Measurements from ENCODE around the gene ASTN2.
"Not testable (repeated sequence)": the region's sequence is repeated elsewhere in the genome, so short reads cannot be mapped to it uniquely, and the experiment has no call there.

The ASTN2 gene

GRCh38 chr9:116870566-116870965 lies 544.3 kb downstream of the ASTN2 start:
- Mint-ChIP-seq H3K27ac (no peak overlapping the region), H3K9me3 (peaks cover 5% of the 10 kb centered on the region), H3K36me3 (no peaks in the 10 kb centered on the region), H3K27me3 (no peaks in the 10 kb centered on the region), H3K4me3 (no peak overlapping the region), H3K4me1 (no peaks in the 10 kb centered on the region)
- ATAC-seq (ENCODE audit: low read depth) (no peak), DNase-seq (ENCODE audit: low spot score in 2 of 2) (no peak)

- no peaks in the 10 kb centered on the region for H3K36me3 Mint-ChIP-seq
- H3K4me3 Mint-ChIP-seq, result no peak overlapping the region
- no peaks in the 10 kb centered on the region for H3K4me1 Mint-ChIP-seq
- peaks cover 5% of the 10 kb centered on the region for H3K9me3 Mint-ChIP-seq
- no peak for DNase-seq (ENCODE audit: low spot score in 2 of 2)
- no peaks in the 10 kb centered on the region for H3K27me3 Mint-ChIP-seq
- no peak overlapping the region for H3K27ac Mint-ChIP-seq
- ATAC-seq (ENCODE audit: low read depth), result no peak
These were observed 546.7 kb downstream of the ASTN2 start for GRCh38 chr9:116868201-116868600.

- Mint-ChIP-seq H3K27me3 (peaks cover 2% of the 10 kb centered on the region), H3K36me3 (no peaks in the 10 kb centered on the region), H3K27ac (no peak overlapping the region), H3K4me1 (no peaks in the 10 kb centered on the region), H3K9me3 (peaks cover under 1% of the 10 kb centered on the region), H3K4me3 (no peak overlapping the region)
- no peak for ATAC-seq (ENCODE audit: low read depth)
- DNase-seq (ENCODE audit: low spot score in 2 of 2), result no peak
These were observed 553.5 kb downstream of the ASTN2 start for GRCh38 chr9:116861321-116861720.

GRCh38 chr9:116860509-116861120 lies 554.2 kb downstream of the ASTN2 start:
- Mint-ChIP-seq H3K4me3 (no peak overlapping the region), H3K36me3 (no peaks in the 10 kb centered on the region), H3K27me3 (peaks cover 2% of the 10 kb centered on the region), H3K27ac (no peak overlapping the region), H3K4me1 (no peaks in the 10 kb centered on the region), H3K9me3 (no peaks in the 10 kb centered on the region)
- ATAC-seq (ENCODE audit: low read depth), result no peak
- DNase-seq (ENCODE audit: low spot score in 2 of 2), result peak in 1 of 2 donors; percentile 10

GRCh38 chr9:116859763-116860162 lies 555.1 kb downstream of the ASTN2 start:
- no peak for ATAC-seq (ENCODE audit: low read depth)
- DNase-seq (ENCODE audit: low spot score in 2 of 2), result no peak
- Mint-ChIP-seq H3K9me3 (no peaks in the 10 kb centered on the region), H3K27ac (no peak overlapping the region), H3K36me3 (no peaks in the 10 kb centered on the region), H3K4me3 (no peak overlapping the region), H3K4me1 (no peaks in the 10 kb centered on the region), H3K27me3 (peaks cover 2% of the 10 kb centered on the region)

- no peak for ATAC-seq (ENCODE audit: low read depth)
- H3K27ac Mint-ChIP-seq, result no peak overlapping the region
- no peaks in the 10 kb centered on the region for H3K9me3 Mint-ChIP-seq
- no peak overlapping the region for H3K4me3 Mint-ChIP-seq
- no peak for DNase-seq (ENCODE audit: low spot score in 2 of 2)
- H3K4me1 Mint-ChIP-seq, result no peaks in the 10 kb centered on the region
- no peaks in the 10 kb centered on the region for H3K36me3 Mint-ChIP-seq
- H3K27me3 Mint-ChIP-seq, result peaks cover 2% of the 10 kb centered on the region
These were observed 557.5 kb downstream of the ASTN2 start for GRCh38 chr9:116857321-116857720.

GRCh38 chr9:116855881-116856662 lies 558.8 kb downstream of the ASTN2 start:
- DNase-seq (ENCODE audit: low spot score in 2 of 2) (no peak), ATAC-seq (ENCODE audit: low read depth) (no peak)
- Mint-ChIP-seq H3K4me3 (no peak overlapping the region), H3K27me3 (peaks cover 2% of the 10 kb centered on the region), H3K4me1 (no peaks in the 10 kb centered on the region), H3K9me3 (no peaks in the 10 kb centered on the region), H3K36me3 (no peaks in the 10 kb centered on the region), H3K27ac (no peak overlapping the region)

GRCh38 chr9:116849721-116850120 lies 565.1 kb downstream of the ASTN2 start:
- Mint-ChIP-seq H3K4me1 (no peaks in the 10 kb centered on the region), H3K27ac (no peak overlapping the region), H3K9me3 (no peaks in the 10 kb centered on the region), H3K36me3 (no peaks in the 10 kb centered on the region), H3K27me3 (no peaks in the 10 kb centered on the region), H3K4me3 (no peak overlapping the region)
- ATAC-seq (ENCODE audit: low read depth) (no peak), DNase-seq (ENCODE audit: low spot score in 2 of 2) (no peak)

- ATAC-seq (ENCODE audit: low read depth) (no peak), DNase-seq (ENCODE audit: low spot score in 2 of 2) (no peak)
- no peak overlapping the region for H3K4me3 Mint-ChIP-seq
- H3K4me1 Mint-ChIP-seq, result no peaks in the 10 kb centered on the region
- peaks cover 1% of the 10 kb centered on the region for H3K9me3 Mint-ChIP-seq
- no peak overlapping the region for H3K27ac Mint-ChIP-seq
- no peaks in the 10 kb centered on the region for H3K27me3 Mint-ChIP-seq
- no peaks in the 10 kb centered on the region for H3K36me3 Mint-ChIP-seq
These were observed 570.2 kb downstream of the ASTN2 start for GRCh38 chr9:116844621-116845020.

GRCh38 chr9:116843863-116844620 lies 570.8 kb downstream of the ASTN2 start:
- Mint-ChIP-seq H3K27ac (no peak overlapping the region), H3K4me3 (no peak overlapping the region), H3K9me3 (peaks cover 1% of the 10 kb centered on the region), H3K4me1 (no peaks in the 10 kb centered on the region), H3K36me3 (no peaks in the 10 kb centered on the region), H3K27me3 (no peaks in the 10 kb centered on the region)
- ATAC-seq (ENCODE audit: low read depth) (no peak), DNase-seq (ENCODE audit: low spot score in 2 of 2) (no peak)

- no peak for ATAC-seq (ENCODE audit: low read depth)
- Mint-ChIP-seq H3K27me3 (no peaks in the 10 kb centered on the region), H3K4me3 (no peak overlapping the region), H3K36me3 (no peaks in the 10 kb centered on the region), H3K27ac (no peak overlapping the region), H3K9me3 (peaks cover 1% of the 10 kb centered on the region), H3K4me1 (no peaks in the 10 kb centered on the region)
- DNase-seq (ENCODE audit: low spot score in 2 of 2), result no peak
These were observed 572.2 kb downstream of the ASTN2 start for GRCh38 chr9:116842658-116843057.

GRCh38 chr9:116838468-116838867 lies 576.4 kb downstream of the ASTN2 start:
- not testable (repeated sequence) for H3K27me3 Mint-ChIP-seq; ATAC-seq (ENCODE audit: low read depth); H3K4me1 Mint-ChIP-seq; H3K27ac Mint-ChIP-seq; H3K4me3 Mint-ChIP-seq; H3K36me3 Mint-ChIP-seq; DNase-seq (ENCODE audit: low spot score in 2 of 2); H3K9me3 Mint-ChIP-seq

GRCh38 chr9:116837018-116837989 lies 577.6 kb downstream of the ASTN2 start:
- ATAC-seq (ENCODE audit: low read depth), result no peak
- H3K4me3 Mint-ChIP-seq, result no peak overlapping the region
- DNase-seq (ENCODE audit: low spot score in 2 of 2), result no peak
- H3K27me3 Mint-ChIP-seq, result no peaks in the 10 kb centered on the region
- H3K9me3 Mint-ChIP-seq, result peaks cover 2% of the 10 kb centered on the region
- H3K36me3 Mint-ChIP-seq, result no peaks in the 10 kb centered on the region
- no peak overlapping the region for H3K27ac Mint-ChIP-seq
- H3K4me1 Mint-ChIP-seq, result no peaks in the 10 kb centered on the region

Data from memory B cell (primary cell).